Lower leg skin (tissue), 3 donors: ENCODE data around the gene SNAP29.

ENCODE experiments used
- POLR2A ChIP-seq, 2 donors: fragments of 450-650 bp; IDR thresholded peaks; one replicate each; pipeline ENCODE4 v1.6.1; 2016 to 2017; ENCODE audit warnings: antibody characterized with exemption in 2 of 2, mild to moderate bottlenecking in 1 of 2, moderate library complexity in 1 of 2
- TF ChIP-seq, protein P1 (sequence below), 3 donors: fragments of 450-650 bp; IDR thresholded peaks; one replicate each; pipeline ENCODE4 v1.5.1; 2016; ENCODE audit warnings: antibody characterized with exemption in 3 of 3, mild to moderate bottlenecking in 3 of 3, moderate library complexity in 2 of 3

DNA sequence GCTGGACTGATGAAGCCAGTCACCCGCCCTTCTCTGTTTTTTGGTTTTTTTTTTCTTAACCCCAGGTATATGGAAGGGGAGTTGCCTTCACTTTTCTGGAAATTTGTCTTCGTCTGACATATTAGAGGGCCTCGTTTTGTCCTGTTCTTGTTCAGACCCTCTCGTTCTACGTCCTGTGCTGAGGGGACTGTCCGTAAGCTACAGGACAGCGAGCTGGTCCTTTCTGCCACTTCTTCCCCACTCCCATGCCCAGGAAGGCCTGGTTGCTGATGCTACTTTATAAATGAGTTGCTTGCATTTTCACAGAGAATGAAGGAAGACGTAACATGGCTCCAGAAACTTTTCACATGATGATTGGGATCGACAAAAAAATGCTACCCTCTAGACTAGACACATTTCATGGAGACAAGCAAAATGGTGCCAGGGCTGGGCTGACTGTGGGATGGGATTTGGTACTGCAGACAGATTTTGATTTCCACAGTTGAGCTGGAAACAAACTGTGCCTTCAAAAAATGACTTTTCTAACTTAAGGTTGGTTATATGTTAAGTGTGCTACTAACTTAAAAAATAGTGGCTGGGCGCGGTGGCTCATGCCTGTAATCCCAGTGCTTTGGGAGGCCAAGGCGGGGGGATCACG, 31.2 kb downstream of the SNAP29 start:
- TF ChIP-seq, protein P1, sequence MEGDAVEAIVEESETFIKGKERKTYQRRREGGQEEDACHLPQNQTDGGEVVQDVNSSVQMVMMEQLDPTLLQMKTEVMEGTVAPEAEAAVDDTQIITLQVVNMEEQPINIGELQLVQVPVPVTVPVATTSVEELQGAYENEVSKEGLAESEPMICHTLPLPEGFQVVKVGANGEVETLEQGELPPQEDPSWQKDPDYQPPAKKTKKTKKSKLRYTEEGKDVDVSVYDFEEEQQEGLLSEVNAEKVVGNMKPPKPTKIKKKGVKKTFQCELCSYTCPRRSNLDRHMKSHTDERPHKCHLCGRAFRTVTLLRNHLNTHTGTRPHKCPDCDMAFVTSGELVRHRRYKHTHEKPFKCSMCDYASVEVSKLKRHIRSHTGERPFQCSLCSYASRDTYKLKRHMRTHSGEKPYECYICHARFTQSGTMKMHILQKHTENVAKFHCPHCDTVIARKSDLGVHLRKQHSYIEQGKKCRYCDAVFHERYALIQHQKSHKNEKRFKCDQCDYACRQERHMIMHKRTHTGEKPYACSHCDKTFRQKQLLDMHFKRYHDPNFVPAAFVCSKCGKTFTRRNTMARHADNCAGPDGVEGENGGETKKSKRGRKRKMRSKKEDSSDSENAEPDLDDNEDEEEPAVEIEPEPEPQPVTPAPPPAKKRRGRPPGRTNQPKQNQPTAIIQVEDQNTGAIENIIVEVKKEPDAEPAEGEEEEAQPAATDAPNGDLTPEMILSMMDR (IDR thresholded peaks at IDR 0.05) = no peak
- no peak for TF ChIP-seq POLR2A (IDR thresholded peaks at IDR 0.05)
